Measurements from ENCODE around the gene C1orf174. TPM values are rescaled to one million over a fixed set of nuclear protein-coding genes. Genes with fewer than 3 reads are reported as not detected.

Gene C1orf174
- total and polyA plus RNA-seq, 4 donors, result 18.5 to 29.1 (median 25.5) TPM

- H3K4me1 ChIP-seq (ENCODE audit: control insufficient read depth, insufficient read depth, low read length), result no peaks in the 10 kb centered on the region
- H3K4me3 ChIP-seq (ENCODE audit: low read depth, low read length), result no peak overlapping the region
- H3K9me3 ChIP-seq (ENCODE audit: control insufficient read depth, insufficient read depth, low read length), result no peaks in the 10 kb centered on the region
- H3K27ac ChIP-seq (ENCODE audit: low read depth, low read length), result no peak overlapping the region
- no peak for DNase-seq (ENCODE audit: low read depth in 4 of 6, low spot score in 6 of 6)
- 87% methylated on average over 20 of the region's 26 CpGs for WGBS (ENCODE audit: insufficient coverage)
- H3K27me3 ChIP-seq (ENCODE audit: control insufficient read depth, insufficient read depth, low read length), result no peaks in the 10 kb centered on the region
- peaks cover 63% of the 10 kb centered on the region for H3K36me3 ChIP-seq (ENCODE audit: control insufficient read depth, insufficient read depth, low read length)
Measured at GRCh38 chr1:3890389-3891328, 9.4 kb downstream of the C1orf174 start.

- Histone ChIP-seq H3K4me1 (ENCODE audit: control insufficient read depth, insufficient read depth, low read length) (no peaks in the 10 kb centered on the region), H3K4me3 (ENCODE audit: low read depth, low read length) (no peak overlapping the region), H3K27ac (ENCODE audit: low read depth, low read length) (no peak overlapping the region), H3K36me3 (ENCODE audit: control insufficient read depth, insufficient read depth, low read length) (peaks cover 62% of the 10 kb centered on the region), H3K27me3 (ENCODE audit: control insufficient read depth, insufficient read depth, low read length) (no peaks in the 10 kb centered on the region), H3K9me3 (ENCODE audit: control insufficient read depth, insufficient read depth, low read length) (no peaks in the 10 kb centered on the region)
- 100% methylated on average over 2 of the region's 14 CpGs for whole genome bisulfite sequencing (ENCODE audit: insufficient coverage)
- DNase-seq (ENCODE audit: low read depth in 4 of 6, low spot score in 6 of 6), result no peak
Measured at GRCh38 chr1:3889936-3890335, 10.1 kb downstream of the C1orf174 start.

DNA sequence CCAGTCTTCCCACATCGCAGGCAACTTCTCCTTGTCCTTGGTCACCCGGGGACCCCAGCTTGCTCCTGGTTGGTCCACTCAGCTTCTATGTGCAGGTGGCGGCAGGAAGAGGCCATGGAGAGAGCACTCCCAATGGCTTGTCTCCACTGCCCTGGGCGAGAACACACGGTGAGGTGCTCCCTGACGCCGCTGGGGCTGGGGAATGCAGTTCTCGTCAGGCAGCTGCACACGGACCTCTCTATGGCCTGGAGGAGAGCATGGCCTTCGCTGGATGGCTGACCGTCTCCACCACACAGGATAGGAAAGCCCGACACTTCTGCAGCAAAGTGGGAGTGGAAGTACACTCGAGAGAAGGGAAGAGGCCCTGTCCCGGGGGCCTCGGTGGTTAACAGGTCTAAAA lies 11.8 kb downstream of the C1orf174 start:
- H3K27ac ChIP-seq (ENCODE audit: low read depth, low read length), result no peak overlapping the region
- no peak overlapping the region for H3K4me3 ChIP-seq (ENCODE audit: low read depth, low read length)
- DNase-seq (ENCODE audit: low read depth in 4 of 6, low spot score in 6 of 6), result no peak
- WGBS (ENCODE audit: insufficient coverage), result 93% methylated on average over 15 of the region's 15 CpGs
- H3K4me1 ChIP-seq (ENCODE audit: control insufficient read depth, insufficient read depth, low read length), result no peaks in the 10 kb centered on the region
- H3K36me3 ChIP-seq (ENCODE audit: control insufficient read depth, insufficient read depth, low read length), result peaks cover 66% of the 10 kb centered on the region
- H3K9me3 ChIP-seq (ENCODE audit: control insufficient read depth, insufficient read depth, low read length), result no peaks in the 10 kb centered on the region
- no peaks in the 10 kb centered on the region for H3K27me3 ChIP-seq (ENCODE audit: control insufficient read depth, insufficient read depth, low read length)

GRCh38 chr1:3886691-3887090 lies 13.4 kb downstream of the C1orf174 start:
- no peak for DNase-seq (ENCODE audit: low read depth in 4 of 6, low spot score in 6 of 6)
- no peaks in the 10 kb centered on the region for H3K27me3 ChIP-seq (ENCODE audit: control insufficient read depth, insufficient read depth, low read length)
- H3K36me3 ChIP-seq (ENCODE audit: control insufficient read depth, insufficient read depth, low read length), result peaks cover 65% of the 10 kb centered on the region
- no peaks in the 10 kb centered on the region for H3K9me3 ChIP-seq (ENCODE audit: control insufficient read depth, insufficient read depth, low read length)
- no peak overlapping the region for H3K27ac ChIP-seq (ENCODE audit: low read depth, low read length)
- 71% methylated on average over 3 of the region's 8 CpGs for WGBS (ENCODE audit: insufficient coverage)
- no peaks in the 10 kb centered on the region for H3K4me1 ChIP-seq (ENCODE audit: control insufficient read depth, insufficient read depth, low read length)
- H3K4me3 ChIP-seq (ENCODE audit: low read depth, low read length), result no peak overlapping the region

DNA sequence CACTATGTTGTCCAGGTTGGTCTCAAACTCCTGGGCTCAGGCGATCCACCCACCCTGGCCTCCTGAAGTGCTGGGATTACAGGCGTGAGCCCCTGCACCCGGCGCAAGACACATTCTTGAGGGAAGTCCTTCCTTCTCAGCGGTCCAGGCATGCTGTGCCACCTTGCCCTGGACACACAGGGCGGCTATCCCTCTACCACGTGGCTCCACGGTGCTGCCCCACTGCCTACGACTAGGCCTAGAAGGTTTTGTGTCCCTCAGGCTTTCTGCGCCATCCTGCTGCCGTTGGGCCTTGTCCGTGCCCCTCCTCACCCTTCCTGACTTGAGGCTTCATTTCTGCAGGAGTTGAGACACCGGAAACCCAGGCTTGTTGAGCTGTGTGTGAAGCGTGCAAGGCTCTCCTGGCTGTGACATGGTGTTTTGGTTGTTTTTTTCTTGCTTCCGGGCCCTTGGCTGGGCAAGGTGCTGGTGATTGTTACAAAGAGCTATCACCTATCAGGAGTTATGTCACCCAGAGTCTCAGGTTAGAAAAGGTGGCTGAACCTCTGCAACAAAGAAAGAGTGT lies 13.9 kb downstream of the C1orf174 start:
- no peak for DNase-seq (ENCODE audit: low read depth in 4 of 6, low spot score in 6 of 6)
- Histone ChIP-seq H3K27ac (ENCODE audit: low read depth, low read length) (no peak overlapping the region), H3K36me3 (ENCODE audit: control insufficient read depth, insufficient read depth, low read length) (peaks cover 66% of the 10 kb centered on the region), H3K4me1 (ENCODE audit: control insufficient read depth, insufficient read depth, low read length) (no peaks in the 10 kb centered on the region), H3K9me3 (ENCODE audit: control insufficient read depth, insufficient read depth, low read length) (no peaks in the 10 kb centered on the region), H3K27me3 (ENCODE audit: control insufficient read depth, insufficient read depth, low read length) (no peaks in the 10 kb centered on the region), H3K4me3 (ENCODE audit: low read depth, low read length) (no peak overlapping the region)
- 93% methylated on average over 13 of the region's 15 CpGs for WGBS (ENCODE audit: insufficient coverage)

DNA sequence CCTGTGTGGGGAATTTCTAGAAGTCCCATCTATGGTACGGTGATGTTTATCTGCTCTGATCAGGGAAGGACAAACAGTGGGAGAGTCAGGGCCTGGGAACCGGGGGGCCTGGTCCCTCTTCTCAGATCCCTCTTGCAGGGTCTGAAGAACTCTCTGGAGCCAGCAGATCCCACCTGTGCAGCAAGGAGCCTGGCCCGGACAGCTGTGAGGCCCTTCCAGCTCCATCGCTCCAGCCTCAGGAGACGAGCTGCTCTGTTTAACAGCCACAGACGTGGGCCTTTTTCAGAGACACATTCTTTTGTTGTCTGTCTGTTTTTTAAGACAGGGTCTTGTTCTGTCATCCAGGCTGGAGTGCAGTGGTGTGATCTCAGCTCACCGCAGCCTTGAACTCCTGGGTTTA lies 14.5 kb downstream of the C1orf174 start:
- Histone ChIP-seq H3K27me3 (ENCODE audit: control insufficient read depth, insufficient read depth, low read length) (no peaks in the 10 kb centered on the region), H3K9me3 (ENCODE audit: control insufficient read depth, insufficient read depth, low read length) (no peaks in the 10 kb centered on the region), H3K36me3 (ENCODE audit: control insufficient read depth, insufficient read depth, low read length) (peaks cover 70% of the 10 kb centered on the region), H3K4me3 (ENCODE audit: low read depth, low read length) (no peak overlapping the region), H3K27ac (ENCODE audit: low read depth, low read length) (no peak overlapping the region), H3K4me1 (ENCODE audit: control insufficient read depth, insufficient read depth, low read length) (no peaks in the 10 kb centered on the region)
- no peak for DNase-seq (ENCODE audit: low read depth in 4 of 6, low spot score in 6 of 6)
- WGBS (ENCODE audit: insufficient coverage), result 91% methylated on average over 6 of the region's 7 CpGs

DNA sequence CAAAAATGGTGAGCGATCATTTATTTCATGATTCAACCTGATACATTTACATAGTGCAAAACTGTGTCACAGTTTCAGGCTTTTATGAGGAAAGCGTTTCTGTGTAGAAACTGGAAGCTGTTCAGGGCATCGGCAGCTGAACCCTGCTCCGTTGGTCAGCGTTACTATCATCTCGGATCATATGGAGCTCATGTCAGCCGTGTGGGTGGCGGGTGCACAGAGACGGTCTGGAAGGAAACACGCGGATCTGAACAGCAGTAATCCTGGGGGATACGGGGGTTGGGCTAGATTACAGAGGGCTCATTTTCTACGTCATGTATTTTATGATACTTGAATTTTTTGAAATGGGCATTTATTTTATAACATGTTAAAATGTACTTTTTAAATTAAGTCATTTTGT lies 15.1 kb downstream of the C1orf174 start:
- H3K27ac ChIP-seq (ENCODE audit: low read depth, low read length), result no peak overlapping the region
- DNase-seq (ENCODE audit: low read depth in 4 of 6, low spot score in 6 of 6), result no peak
- peaks cover 70% of the 10 kb centered on the region for H3K36me3 ChIP-seq (ENCODE audit: control insufficient read depth, insufficient read depth, low read length)
- no peak overlapping the region for H3K4me3 ChIP-seq (ENCODE audit: low read depth, low read length)
- H3K27me3 ChIP-seq (ENCODE audit: control insufficient read depth, insufficient read depth, low read length), result no peaks in the 10 kb centered on the region
- WGBS (ENCODE audit: insufficient coverage), result 85% methylated on average over 9 of the region's 13 CpGs
- no peaks in the 10 kb centered on the region for H3K4me1 ChIP-seq (ENCODE audit: control insufficient read depth, insufficient read depth, low read length)
- H3K9me3 ChIP-seq (ENCODE audit: control insufficient read depth, insufficient read depth, low read length), result no peaks in the 10 kb centered on the region

DNA sequence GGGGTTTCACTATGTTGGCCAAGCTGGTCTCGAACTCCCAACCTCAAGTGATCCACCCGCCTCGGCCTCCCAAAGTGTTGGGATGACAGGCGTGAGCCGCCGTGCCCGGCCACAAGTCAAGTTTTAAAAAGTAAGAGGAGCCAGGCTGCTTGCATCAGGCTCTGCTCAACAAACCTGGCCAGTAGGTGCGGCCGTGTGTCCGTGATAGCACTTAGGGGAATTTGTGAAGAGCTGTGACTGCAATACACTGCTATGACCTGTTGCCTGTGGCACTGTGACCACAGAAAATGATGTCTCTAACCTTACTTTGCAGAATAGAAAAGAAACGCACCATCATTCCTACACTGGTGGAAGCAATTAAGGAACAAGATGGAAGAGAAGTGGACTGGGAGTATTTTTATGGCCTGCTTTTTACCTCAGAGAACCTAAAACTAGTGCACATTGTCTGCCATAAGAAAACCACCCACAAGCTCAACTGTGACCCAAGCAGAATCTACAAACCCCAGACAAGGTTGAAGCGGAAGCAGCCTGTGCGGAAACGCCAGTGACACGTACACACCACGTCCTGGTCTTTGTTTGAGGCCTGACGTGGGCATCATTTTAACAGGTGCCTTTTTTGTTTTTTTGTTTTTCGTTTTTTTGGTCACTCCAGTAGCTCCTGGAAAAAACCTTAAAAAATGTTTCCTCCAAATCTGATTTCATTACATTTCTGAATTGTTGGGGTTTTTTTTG lies 16.7 kb downstream of the C1orf174 start:
- H3K4me1 ChIP-seq (ENCODE audit: control insufficient read depth, insufficient read depth, low read length), result no peaks in the 10 kb centered on the region
- H3K27me3 ChIP-seq (ENCODE audit: control insufficient read depth, insufficient read depth, low read length), result no peaks in the 10 kb centered on the region
- H3K36me3 ChIP-seq (ENCODE audit: control insufficient read depth, insufficient read depth, low read length), result peaks cover 65% of the 10 kb centered on the region
- H3K9me3 ChIP-seq (ENCODE audit: control insufficient read depth, insufficient read depth, low read length), result peaks cover 5% of the 10 kb centered on the region
- DNase-seq (ENCODE audit: low read depth in 4 of 6, low spot score in 6 of 6), result no peak
- no peak overlapping the region for H3K27ac ChIP-seq (ENCODE audit: low read depth, low read length)
- H3K4me3 ChIP-seq (ENCODE audit: low read depth, low read length), result no peak overlapping the region
- 96% methylated on average over 16 of the region's 18 CpGs for WGBS (ENCODE audit: insufficient coverage)

DNA sequence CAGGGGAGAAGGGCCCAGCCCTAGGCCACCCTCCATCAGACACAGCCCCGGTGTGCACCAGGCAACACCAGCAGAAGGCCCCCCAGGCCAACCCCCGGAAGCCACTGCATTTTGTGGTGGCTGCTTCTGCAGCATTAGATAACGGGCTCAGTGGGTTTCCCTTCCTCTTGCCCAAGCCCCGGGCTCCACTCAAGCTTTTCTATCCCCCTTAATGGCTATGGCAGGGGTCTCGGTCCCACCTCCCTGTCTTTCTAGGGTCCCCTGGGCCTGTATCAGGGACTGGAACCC lies 18.9 kb downstream of the C1orf174 start:
- no peak overlapping the region for H3K27ac ChIP-seq (ENCODE audit: low read depth, low read length)
- H3K27me3 ChIP-seq (ENCODE audit: control insufficient read depth, insufficient read depth, low read length), result no peaks in the 10 kb centered on the region
- H3K4me1 ChIP-seq (ENCODE audit: control insufficient read depth, insufficient read depth, low read length), result no peaks in the 10 kb centered on the region
- peaks cover 5% of the 10 kb centered on the region for H3K9me3 ChIP-seq (ENCODE audit: control insufficient read depth, insufficient read depth, low read length)
- H3K36me3 ChIP-seq (ENCODE audit: control insufficient read depth, insufficient read depth, low read length), result peaks cover 65% of the 10 kb centered on the region
- WGBS (ENCODE audit: insufficient coverage), result 93% methylated on average over 5 of the region's 5 CpGs
- no peak overlapping the region for H3K4me3 ChIP-seq (ENCODE audit: low read depth, low read length)
- no peak for DNase-seq (ENCODE audit: low read depth in 4 of 6, low spot score in 6 of 6)

All from spinal cord (tissue), 10 donors.